ENCODE results near the gene LCP2.
A peak's percentile ranks its signal among the peaks of the same experiment; 100 is the strongest.

Gene LCP2

DNA sequence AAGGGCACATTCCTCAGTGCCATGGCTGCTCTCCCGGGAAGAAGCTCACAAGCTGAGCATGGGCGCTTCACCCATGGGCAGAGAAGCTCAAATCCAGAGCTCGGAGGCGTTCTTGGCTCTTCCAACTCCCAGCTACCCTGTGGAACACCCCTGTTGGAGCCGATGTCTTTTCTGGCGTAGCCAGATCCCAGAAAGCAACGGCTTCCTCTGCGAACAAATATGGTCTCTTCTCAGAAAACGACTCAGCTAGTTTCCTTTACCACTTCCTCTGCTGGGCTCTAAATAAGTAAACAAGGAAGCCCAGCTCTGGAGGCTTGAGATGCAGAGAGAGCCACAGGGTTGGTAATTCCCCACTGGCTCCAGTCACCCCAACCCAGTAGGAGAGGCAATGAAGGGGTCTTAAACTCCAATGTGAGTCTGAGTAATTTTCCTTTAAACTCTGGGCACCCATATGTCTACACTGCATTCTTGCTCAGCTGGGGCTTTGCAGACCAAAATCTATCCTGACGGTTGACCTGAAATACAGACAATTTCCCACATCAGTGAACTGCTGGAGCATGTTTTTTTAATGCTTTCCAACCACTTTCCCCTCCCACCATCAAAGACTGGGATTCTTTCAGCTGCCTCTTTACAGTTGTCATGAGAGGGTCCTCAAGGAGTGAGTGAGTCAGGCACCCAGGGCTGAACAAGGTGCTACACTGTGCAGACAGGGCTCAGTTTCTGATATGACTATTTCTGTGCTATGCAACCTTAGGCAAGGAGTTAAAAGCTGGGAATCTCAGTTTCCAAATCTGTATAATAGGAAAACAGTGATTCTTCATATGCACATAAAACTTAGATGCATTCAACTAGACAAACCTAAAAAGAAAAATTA lies at the start of gene LCP2:
TSS of gene LCP2 (minus strand) at position 189 of the 874 bp plus-strand sequence. CDS start at position 23, 166 bp downstream.
- DNase-seq: peak; percentile 65

DNA sequence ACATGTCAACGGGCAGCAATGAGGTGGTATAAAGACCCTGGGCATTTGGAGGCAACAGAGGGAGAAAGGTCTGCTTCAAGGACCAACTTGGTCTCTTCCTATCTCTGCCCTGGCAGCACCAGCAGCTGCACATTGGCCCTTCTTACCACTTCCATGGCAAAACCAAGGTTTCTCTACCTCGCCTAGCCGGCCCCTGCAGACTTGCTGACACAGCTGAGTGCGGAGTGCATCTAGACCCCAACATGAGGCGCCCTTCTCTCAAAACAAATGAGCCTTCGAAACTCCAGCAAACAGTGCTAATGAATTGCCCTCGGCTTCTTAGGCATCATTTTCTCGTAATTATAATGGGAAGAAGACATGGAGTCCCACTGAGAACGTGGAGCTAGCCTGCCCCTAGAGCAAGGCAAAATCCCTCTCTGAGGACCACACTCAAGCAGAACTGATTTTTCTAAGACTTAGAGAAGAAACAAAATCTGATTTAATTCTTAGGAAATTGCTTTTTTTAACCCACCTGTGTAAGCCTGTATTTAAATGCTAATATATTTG lies 49.5 kb upstream of the LCP2 start:
- no peak for DNase-seq

DNA sequence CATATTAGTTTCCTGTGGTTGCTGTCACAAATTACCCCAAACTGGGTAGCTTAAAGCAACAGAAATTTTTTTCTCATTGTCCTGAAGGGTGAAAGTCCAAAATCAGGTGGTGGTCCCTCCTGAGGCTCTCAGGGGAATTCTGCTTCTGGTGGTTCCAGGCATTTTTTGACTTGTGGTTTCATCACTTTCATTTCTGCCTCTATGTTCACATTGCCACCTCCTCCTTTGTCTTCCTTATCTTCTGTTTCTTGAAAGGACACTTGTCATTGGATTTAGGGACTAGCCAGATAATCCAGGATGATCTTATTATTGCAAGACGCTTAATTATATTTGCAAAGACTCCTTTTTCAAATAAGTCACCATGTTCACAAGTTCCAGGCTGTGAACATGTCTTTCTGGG lies 48.4 kb upstream of the LCP2 start:
- DNase-seq: no peak

DNA sequence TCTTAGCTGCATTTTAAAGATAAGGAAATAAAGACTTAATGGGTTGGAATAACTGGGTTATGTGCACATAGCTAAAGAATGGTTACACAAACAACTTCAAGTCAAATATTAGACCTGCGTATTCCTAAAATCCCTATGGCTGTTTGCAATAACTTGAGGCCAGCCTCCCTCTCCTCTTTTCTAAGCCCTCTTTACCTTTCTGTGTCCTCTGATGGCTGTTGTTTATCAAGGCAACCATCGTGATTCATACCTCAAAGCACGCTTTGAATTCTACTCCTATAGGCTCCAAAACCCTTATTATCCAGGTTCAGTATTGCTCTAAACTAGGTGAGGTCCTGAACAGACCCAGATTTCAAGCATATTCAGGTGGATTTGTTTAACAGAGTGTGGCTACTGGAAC lies 45.6 kb upstream of the LCP2 start:
- no peak for DNase-seq

GRCh38 chr5:170342153-170342725 lies 44.7 kb upstream of the LCP2 start:
- no peak for DNase-seq

DNA sequence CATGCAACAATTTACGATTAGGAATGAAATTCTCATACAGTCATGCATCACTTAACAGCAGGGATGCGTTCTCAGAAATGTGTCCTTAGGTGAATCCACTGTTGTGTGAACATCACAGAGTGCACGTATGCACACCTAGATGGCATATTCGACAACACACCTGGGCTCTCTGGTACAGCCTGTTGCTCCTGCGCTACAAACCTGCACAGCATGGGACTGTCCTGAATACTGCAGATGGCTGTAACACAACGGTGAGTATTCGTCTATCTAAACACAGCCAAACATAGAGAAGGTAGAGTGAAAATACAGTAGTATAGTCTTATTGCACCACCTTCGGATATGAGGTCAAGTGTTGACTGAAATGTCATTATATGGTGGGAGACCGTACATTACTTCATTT lies 44.0 kb upstream of the LCP2 start:
- no peak for DNase-seq

DNA sequence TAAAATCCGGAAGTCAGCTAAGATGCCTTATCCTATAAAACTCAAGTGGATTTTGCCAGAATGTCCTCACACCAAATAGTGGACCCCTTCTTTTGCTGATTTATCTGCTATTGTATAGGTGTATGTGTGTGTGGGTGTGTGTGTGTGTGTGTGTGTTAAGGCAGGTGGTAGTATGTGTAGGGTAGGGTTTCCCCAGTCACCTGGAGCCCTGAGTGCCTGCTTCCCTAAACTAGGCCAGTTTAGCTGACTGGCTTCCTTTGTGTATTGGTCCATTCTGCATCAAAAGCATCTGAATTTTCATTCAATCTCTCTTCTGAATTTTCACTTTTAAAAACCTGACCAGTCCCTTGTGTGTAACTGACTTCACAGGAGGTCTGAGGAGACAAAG lies 42.2 kb upstream of the LCP2 start:
- DNase-seq: no peak

DNA sequence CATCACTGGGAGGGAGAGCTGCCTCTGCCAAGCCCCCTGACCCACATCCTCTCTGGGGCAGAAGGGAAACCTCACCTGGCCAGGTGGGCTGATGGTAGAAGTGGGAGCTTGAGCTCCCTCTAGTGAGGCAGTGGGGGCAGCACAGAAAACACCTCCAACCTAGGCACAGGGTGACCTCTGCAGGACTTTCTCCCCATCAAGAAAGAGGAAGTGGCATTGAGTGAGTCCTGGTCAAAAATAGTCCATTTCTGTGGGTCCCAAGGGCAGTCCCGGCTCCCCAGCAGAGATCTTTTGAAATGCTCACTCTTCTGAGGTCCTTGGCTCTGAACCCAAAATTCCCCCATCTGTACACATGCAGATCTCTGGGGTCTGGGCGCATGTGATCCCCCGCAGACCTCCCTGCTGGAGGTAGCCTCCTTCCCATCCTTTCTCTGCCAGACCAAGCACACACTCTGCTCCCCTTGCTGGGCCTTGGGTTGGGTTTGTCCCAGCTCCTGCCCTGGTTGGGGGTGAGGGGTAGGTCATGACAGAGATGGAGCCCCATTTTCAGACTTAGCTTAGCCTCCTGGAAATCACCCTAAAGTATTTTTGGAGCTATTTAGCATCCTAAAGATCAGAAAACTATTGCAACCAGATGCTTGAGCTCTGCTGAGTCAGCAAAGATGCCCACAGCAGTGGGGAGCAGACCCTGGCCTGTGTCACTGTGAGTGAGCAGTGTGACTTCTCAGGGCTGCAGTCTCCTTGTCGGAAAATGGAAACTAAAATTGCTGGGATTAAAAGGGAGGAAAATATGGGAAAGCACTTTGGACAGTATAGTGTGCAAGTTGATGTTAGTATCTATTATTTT lies 41.6 kb upstream of the LCP2 start:
- peak; percentile 73 for DNase-seq

DNA sequence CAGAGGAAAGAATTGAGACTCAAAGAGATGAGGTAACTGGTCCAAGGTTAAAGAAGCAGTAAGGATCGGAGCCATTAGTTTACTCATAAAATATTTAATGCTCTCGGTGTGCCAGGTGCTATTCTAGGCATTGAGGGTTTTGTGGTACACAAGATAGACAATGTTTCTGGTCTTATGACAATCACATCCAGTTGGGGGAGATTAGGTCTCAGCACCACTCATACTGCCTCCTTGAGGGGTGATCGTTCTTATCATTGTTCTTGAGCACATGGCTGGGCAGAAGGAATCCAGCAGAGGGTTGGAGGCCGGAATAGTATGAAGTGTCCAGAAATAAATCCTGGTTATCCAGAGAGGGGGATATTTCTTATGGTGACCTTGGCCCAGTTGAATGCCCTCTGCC lies 40.7 kb upstream of the LCP2 start:
- no peak for DNase-seq

DNA sequence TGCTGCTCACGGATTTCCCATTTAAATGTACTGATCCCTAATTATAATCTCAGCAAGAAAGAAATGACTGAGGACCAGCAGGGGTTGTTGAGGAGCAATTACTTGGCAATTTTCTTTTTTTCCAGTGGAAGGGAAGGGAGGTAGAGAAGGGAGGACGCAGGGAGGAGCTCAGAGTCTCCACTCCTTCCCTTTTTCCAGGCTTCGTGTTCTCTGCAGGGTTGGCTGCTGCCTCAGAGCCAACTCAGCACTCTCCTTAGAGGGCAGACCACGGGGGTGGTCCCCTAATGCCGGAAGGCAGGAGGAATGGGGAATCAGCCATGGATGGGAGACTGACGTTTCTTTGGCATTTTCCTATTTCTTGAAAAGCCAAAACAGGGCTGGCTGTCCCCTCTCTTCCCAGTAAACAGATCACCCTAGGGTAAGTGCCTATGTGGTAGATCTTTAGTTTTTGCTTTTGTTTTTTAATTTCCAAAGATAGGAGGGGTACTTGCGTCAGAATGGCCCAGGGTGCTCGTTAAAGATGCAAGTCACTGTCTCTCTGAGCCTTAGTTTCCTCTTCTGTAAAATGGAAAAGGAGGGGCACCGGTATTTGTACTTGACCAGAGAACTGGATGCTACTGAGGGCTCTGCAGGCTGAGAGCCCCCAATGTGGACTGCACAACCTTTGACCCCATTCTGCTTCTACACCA lies 39.6 kb upstream of the LCP2 start:
- no peak for DNase-seq

DNA sequence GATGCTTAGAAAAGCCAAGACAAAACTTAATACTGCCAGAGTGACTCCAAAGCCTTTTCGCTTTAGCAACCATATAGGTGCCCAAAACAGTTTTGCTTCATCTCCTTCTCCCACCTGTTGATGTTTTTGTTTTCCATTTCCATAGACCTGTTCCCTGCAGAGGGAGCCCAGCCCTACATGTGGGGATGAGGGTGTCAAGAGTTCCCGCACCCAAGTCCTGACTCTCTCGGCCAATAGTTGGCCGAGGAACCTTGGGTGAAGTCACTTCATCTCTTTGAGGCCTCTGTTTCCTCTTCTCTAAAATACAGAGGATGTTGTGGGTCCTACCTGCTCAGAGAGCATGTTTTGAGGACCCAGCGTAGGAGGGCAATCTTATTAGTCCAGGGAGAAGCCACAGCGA lies 38.5 kb upstream of the LCP2 start:
- DNase-seq: peak; percentile 29

DNA sequence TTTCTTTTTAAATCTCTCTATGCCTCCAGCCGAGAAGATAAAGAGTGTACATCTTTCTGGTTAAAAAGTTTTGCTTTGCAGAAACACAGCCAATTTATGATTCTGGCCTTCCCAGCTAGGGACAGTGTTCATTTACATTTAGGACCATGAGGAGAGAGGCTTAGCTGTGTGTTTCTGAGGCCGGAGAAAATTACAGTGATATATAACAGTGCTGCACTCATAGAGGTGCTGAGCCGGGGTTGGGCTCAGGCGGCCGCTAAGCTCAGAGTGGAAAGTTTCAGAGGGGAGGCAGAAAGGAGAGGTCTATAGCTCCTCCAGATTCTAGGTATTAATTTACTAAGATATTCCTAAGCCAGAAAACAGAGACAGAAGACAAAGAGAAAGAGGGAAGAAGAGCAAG lies 37.0 kb upstream of the LCP2 start:
- peak; percentile 51 for DNase-seq

GRCh38 chr5:170333161-170333910 lies 35.8 kb upstream of the LCP2 start:
- DNase-seq: peak; percentile 64

GRCh38 chr5:170332058-170332457 lies 34.5 kb upstream of the LCP2 start:
- DNase-seq: no peak

DNA sequence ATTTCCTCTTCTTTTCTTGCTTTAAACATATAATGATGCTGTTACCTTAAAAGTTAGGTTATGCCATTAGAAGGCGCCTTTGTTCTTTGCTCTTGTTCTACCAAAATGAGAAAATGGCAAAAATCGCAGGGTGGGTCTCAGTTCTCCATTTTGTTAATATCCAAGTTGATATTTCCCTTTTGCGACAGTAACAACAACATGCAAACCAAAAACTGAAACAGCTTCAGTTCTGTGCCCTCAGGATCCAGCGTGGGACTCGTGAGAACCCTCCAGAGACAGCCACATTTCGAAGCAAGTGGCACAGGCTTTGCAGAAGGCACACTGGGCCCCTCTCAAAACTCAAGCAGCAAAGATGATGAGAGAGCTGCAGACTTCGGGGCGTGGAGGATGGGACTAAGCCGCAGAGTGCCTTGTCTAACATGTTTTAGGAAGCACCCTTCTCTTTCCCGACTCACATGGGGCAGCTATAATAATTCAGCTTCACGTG lies 33.0 kb upstream of the LCP2 start:
- peak; percentile 47 for DNase-seq

- DNase-seq: no peak
Observed at GRCh38 chr5:170329524-170329923, 31.9 kb upstream of the LCP2 start.

GRCh38 chr5:170327829-170328228 lies 30.3 kb upstream of the LCP2 start:
- DNase-seq: no peak

GRCh38 chr5:170327168-170327567 lies 29.6 kb upstream of the LCP2 start:
- DNase-seq: no peak

DNA sequence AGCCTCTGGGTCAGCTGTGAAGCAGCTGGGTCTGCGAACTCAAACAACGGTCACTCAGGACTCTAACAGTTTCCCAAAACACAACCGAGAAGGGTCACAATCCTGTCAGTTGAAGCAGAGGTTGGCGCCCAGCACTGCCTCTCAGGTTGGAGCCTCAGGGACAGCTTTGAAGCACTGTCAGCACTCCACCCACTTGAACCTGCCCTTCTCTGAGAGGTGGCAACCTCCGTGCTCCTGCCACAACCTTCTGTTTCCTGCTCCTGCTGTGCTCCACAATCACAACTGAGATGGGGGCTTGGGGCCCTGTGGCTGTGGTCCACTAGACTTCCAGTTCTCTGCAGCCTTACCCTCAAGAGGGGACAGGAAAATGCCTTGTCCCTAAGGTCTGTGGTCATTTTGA lies 21.7 kb upstream of the LCP2 start:
- no peak for DNase-seq

DNA sequence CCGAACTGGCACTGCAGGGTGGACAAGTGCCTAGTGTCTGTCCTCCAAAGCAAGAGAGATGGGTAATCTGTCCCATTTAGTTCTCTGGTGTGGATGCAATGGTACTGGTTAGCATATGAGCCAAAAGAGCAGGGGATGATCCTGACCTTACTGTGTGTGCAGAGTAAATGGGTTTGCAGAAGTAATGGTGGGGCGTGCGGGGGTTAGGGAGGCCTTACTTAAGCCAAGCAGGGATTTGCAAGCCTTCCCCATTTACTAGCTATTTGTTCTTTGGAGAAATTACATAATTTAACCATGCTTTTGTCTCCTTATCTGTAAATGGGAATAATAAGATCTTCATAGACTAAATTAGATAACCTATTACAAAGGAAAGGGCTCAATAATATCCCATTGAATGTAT lies 19.9 kb upstream of the LCP2 start:
- DNase-seq: no peak

DNA sequence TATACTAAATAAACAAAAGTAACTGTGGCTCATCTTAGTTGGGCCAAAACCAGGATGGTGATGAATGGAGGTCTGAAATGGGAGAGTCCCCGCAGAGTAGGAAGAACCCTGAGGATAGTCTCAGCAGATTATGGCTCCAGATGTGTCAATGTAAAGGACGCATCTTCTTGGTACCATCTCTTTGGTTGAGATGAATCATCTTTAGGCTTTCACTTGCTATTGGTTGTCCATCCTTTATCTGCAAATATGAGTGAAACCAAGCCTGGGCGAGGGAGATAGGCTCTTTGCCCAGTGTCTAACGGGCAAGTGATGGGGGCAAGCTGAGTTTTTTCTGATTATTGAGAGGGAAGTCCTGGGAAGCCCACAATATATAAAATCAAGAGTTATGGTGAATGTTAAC lies 19.4 kb upstream of the LCP2 start:
- DNase-seq: no peak

- DNase-seq: no peak
Observed at GRCh38 chr5:170315154-170315553, 17.6 kb upstream of the LCP2 start.

Data from activated T-cell treated with anti-CD3 and anti-CD28 coated beads, Interleukin-2, amount 50 U/mL, for 1 hour (primary cell).